Middle frontal gyrus (tissue), 1 donor: ENCODE results near the gene OBSCN.

ENCODE experiments used
- DNase-seq: peaks from one replicate; pipeline ENCODE4 v3.0.0-alpha.2; 2015; ENCODE audit warnings: low spot score; ENCODE audit errors: extremely low spot score

Gene OBSCN, protein sequence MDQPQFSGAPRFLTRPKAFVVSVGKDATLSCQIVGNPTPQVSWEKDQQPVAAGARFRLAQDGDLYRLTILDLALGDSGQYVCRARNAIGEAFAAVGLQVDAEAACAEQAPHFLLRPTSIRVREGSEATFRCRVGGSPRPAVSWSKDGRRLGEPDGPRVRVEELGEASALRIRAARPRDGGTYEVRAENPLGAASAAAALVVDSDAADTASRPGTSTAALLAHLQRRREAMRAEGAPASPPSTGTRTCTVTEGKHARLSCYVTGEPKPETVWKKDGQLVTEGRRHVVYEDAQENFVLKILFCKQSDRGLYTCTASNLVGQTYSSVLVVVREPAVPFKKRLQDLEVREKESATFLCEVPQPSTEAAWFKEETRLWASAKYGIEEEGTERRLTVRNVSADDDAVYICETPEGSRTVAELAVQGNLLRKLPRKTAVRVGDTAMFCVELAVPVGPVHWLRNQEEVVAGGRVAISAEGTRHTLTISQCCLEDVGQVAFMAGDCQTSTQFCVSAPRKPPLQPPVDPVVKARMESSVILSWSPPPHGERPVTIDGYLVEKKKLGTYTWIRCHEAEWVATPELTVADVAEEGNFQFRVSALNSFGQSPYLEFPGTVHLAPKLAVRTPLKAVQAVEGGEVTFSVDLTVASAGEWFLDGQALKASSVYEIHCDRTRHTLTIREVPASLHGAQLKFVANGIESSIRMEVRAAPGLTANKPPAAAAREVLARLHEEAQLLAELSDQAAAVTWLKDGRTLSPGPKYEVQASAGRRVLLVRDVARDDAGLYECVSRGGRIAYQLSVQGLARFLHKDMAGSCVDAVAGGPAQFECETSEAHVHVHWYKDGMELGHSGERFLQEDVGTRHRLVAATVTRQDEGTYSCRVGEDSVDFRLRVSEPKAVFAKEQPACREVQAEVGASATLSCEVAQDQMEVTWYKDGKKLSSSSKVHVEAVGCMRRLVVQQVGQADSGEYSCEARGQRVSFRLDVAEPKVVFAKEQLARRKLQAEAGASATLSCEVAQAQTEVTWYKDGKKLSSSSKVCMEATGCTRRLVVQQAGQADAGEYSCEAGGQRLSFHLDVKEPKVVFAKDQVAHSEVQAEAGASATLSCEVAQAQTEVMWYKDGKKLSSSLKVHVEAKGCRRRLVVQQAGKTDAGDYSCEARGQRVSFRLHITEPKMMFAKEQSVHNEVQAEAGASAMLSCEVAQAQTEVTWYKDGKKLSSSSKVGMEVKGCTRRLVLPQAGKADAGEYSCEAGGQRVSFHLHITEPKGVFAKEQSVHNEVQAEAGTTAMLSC (N-terminal part only)

DNA sequence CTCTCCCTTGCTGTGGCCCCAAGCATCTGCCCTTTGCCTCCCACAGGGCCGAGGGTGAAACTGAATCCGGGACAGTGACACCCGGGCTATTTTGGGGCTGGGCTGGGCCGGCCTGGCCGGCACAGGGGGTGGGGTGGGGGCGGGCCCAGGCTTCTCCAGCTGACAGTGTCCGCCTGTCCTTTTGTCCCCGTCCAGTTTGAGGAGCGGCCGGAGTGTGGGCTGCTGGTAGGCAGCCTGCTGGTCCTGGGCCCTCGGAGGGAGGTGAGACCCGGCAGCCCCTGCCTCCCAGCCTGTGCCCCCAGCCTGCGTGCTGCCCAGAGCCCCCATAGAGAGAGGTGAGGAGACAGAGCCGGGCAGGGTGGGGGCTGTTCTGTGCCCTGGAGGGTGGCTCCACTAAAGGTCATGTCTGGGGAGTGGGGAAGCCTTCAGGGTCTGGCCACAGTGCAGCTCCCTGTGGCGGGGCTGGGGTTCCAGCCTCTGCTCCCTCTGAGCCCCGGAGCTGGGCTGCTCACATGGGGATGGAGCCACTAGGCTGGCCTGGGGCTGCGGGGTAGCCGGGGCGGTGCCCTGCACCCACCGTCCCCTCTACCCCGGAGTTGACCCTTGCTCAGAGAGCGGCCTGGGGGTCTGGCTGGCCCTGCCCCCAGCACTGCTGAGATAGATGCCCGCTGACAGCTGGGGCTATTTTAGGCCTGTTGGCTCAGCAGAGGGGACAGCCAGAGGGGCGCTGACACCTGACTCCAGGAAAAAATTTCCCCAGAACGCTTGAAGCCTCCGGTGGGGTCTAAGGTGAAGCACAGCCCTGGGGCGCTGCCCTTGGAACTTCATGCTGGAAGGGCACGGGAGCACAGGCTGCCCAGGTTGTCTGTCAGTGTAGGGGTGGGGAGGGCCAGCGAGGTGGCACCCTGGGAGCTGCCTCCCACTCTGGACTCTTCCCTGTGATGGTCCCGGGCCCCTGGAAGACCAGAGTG, at the start of gene OBSCN:
Gene OBSCN, plus strand, starts transcription at position 194 of the 971 bp plus-strand sequence. CDS start 3,740 bp downstream, outside the sequence.
- no peak for DNase-seq

DNA sequence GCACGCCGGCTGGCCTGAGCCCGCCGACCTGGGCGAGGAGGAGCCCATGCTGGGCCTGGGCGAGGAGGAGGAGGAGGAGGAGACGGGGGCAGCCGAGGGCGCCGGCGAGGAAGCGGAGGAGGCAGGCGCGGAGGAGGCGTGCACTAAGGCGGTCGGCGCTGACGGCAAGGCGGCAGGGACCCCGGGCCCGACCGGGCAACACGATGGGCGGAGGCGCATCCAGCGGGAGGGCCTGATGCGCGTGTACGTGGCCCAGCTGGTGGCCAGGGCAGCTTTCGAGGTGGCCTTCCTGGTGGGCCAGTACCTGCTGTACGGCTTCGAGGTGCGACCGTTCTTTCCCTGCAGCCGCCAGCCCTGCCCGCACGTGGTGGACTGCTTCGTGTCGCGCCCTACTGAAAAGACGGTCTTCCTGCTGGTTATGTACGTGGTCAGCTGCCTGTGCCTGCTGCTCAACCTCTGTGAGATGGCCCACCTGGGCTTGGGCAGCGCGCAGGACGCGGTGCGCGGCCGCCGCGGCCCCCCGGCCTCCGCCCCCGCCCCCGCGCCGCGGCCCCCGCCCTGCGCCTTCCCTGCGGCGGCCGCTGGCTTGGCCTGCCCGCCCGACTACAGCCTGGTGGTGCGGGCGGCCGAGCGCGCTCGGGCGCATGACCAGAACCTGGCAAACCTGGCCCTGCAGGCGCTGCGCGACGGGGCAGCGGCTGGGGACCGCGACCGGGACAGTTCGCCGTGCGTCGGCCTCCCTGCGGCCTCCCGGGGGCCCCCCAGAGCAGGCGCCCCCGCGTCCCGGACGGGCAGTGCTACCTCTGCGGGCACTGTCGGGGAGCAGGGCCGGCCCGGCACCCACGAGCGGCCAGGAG, 49.5 kb upstream of the OBSCN start:
- no peak for DNase-seq

DNA sequence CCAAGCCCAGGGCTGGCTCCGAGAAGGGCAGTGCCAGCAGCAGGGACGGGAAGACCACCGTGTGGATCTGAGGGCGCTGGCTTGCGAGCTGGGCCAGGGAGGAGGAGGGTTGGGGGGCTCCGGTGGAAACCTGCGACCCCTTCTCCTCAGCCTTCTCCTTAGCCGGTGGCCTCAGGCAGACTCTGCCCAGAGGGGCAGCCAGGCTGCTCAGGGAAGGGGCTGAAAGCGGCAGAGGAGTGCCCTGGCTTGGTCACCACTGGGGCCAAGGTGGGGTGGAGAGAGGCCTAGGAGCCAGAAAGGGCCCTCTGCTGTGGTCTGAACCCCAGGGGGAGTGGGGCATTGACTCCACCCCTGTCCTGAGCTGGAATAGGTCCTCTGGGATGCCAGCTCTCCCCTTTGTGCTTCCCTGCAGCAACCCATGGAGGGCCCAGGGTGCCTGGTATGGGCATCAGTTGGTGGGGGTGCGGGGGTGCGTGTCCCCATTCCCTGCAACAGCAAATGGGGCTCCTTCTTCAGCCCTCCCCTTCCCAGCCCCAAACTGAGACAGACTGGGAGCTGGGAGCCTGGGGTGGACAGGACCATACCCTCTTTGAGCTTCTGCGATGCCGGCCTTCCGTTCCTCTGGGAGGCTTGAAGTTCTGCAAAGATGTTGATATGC, 48.7 kb upstream of the OBSCN start:
- no peak for DNase-seq

DNA sequence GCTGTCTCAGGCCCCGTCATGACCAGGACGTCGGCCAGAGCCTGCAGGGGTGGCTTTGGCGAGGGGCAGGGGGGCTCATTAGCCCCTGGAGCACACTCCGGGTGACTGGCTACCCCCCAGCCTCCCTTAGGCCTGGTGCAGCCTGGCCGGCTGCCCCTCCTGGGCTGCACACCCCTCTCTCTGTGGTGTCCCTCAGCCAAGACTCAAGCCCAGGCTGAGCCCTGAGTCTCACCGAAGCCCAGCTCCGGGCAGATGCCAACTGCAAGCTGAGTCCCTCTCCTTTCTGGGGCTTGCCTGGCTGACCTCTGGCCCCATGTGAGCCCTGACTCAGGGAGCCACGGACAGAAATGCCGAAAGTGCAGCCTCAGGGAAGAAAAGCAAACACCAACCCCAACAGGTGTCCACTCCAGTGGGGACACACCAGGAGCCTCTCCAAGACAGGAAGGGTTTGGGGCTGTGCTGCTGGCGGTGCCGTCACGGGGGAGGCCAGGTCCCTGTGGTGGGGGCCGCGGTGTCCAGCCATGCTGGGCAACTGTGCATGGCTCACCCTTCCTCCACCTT, 47.6 kb upstream of the OBSCN start:
- DNase-seq = no peak

DNA sequence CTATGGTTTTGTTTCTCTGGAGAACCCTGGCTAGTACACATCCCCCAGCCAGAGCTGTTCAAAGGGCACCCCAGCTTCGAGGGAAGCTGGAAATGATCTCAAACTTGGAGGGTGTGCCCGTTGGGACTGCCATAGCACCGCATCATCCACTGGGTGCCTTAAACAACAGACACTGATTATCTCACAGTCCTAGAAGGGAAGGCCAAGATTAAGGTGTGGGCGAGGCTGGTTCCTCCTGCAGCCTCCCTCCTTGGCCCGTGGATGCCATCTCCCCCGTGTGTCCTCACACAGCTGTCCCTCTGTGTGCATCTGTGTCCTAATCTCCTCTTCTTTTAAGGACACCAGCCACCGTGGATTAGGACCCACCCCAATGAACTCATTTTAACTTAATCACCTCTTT, 46.5 kb upstream of the OBSCN start:
- no peak for DNase-seq

DNA sequence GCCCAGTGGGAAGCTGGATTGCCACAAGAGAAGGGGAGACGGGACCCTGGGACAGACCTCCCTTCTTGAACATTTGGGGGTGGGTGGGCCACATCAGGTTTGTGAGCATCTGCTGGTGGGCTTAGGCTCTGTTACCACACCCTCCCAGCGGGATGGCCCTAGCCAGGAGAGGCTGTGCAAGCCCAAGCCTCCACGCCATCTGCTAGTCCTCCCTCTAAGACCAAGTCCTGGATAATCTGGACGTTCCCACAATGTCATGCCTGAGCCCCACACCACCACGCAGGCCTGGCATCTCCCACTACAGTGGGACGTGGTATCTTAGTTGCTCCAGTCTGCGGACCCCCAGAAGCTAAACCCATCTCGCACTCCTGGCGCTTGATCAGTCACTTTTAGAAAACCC, 46.0 kb upstream of the OBSCN start:
- DNase-seq = no peak

DNA sequence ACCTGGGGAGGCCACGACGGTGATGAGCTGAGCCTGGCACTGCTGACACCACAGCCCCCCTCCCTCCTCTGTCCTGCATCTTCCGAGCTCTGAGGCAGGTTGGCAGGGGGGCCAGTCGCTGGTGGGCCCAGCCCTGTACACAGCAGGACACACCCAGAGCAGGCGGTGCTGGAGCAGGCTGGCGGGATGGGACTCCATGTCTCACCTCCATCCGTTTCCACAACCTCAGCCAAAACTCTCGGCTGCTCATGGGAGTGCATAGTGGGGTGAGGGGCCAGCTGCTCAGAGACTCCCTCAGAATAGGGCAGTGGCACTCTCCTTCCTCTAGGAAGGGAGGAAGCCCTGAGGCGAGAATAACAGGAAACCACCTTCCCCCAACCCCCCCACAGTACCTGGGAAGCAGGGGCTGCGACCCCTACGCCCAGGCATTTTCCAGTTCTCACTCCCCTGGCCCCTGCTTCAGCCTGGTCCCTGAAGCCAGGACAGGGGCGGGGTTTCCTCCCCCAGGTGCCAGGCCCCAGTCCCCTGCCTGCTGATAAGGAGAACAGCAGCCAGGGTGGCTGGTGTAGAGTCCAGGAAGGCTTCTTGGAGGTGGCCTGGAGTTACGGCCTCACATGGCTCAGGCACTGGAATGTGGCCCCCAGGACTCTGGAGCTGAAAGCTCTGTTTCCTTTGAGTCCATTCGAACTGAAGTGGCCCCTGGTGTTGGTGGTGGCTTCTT, 45.4 kb upstream of the OBSCN start:
- DNase-seq = no peak

DNA sequence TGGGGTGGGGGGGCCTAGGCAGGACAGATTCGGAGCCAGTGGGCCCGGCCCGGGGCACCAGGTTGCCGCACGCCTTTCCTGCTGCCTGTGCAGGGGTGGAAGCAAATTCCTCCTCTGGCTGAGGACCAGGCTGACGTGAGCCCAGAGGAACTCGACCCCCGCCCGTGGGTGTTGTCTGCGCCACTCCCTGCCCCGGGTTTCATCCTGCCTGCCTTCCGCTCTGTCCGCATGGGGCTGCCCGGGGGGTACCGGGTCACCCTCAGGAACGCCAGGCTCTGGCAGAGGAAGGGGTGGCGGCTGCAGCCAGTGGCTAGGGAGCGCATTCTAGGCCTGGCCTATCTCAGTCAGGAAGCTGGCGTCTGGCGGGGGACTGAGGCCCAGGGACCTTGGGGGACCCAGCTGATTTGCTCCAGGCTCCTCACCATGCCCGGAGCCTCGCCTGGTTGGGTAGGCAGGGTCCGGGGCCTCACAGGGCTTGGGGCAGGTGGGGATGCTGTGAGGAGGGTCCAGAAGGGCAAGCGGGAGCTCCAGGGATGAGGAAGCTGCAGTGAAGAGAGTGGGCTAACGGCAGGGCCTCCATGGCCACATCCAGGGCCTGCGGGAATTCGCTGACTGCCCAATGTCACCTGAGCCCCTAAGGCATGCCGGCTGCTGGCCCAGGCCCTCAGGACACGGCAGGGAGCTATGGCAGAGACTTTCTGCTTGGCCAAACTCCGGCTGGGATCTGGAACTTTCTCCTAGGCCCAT, 44.7 kb upstream of the OBSCN start:
- DNase-seq = no peak

DNA sequence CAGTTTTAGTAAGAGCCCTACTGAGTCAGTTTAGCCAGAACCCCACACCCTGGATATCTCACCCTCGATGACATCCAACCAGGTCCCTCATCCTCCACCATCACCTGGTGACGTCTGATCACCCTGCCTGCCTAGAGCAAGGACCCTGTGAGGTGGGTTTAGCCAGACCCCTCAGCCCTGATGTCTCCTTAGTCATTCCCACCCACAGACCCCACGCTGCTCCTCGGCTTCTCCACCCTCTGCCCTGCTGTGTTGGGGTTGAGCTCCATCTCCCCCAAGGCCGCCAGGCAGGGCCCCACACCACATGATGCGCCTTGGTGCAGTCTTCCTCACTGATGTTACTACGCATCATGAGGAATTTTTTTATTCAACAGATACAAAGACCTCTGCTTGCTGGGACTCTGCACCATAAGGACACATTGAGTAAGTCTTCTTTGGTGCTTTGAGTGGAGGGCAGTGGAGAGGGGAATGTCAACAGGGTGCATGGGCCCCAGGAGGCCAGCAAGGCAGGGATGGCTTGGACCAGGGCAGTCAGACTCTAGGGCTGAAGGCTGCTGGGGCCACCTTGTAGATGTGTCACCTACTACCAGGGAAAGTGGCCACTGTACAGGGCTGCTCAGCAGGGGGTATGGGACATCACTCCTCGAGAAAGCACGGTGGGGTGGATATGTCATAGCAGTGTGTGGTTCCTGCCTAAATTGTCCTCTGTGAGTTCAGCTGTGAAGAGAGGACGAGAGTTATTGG, 43.9 kb upstream of the OBSCN start:
- DNase-seq = no peak

DNA sequence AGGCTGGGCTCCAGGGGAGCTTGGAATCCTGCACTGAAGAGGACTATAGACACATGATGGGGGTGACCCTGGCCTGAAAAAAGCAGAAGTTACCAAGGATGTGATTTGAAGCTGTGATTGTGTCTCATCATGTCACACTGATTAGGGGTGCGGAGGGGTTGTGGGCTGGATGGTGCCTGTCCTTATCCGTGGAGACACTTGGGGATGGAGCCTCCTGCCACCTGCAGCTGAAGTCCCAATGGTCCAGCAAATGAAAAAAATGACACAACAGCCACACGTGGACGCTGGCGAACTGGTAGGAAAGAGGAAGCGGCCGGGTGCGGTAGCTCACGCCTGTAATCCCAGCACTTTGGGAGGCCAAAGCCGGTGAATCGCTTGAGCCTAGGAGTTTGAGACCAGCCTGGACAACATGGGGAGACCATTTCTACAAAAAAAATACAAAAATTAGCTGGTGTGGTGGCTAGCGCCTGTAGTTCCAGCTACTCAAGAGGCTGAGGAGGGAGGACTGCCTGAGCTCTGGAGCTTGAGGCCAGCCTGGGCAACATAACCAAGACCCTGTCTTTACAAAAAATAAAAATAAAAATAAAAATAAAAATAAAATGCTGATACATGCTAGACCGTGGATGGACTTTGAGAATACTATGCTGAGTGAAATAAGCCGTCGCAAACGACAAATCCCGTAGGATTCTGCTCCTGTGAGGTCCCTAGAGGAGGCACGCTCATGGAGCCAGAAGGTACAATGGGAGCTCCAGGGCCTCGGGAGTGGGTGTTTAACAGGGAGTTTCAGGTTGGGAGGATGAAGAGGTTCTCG, 43.1 kb upstream of the OBSCN start:
- no peak for DNase-seq

DNA sequence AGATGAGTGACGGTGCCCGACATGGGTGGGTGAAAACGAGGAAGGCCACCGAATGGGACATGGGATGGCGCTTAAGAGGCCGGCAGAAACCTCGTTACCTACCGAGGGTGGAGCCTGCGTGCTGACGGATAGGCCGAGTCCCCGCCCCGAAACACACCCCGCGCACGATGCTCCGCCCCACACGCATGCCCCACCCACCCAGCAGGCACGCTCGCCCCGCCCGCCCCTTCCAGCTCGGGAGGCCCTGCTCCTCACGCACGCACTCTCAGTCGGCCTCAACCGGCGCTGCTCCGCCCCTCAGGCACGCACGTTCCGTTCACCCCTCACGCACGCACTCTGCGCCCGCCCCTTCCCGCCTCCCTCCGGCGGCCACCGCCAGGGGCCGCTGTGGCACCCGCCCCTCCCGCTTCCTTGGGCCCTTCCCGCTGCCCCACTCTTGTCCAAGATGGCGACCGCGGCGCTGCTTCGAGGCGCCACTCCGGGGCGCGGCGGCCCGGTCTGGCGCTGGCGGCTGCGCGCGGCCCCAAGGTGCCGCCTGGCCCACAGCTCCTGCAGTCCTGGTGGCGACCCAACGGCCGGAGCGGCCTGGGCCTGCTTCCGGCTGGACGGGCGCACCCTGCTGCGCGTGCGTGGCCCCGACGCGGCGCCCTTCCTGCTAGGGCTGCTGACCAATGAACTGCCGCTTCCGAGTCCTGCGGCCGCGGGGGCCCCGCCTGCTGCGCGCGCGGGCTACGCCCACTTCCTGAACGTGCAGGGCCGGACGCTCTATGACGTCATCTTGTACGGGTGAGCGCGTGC, 42.3 kb upstream of the OBSCN start, which contains the start of gene IBA57:
Gene IBA57, plus strand, starts transcription at position 433 of the 798 bp plus-strand sequence. Its CDS starts 13 bp downstream, at position 446.
- DNase-seq = peak; percentile 96

DNA sequence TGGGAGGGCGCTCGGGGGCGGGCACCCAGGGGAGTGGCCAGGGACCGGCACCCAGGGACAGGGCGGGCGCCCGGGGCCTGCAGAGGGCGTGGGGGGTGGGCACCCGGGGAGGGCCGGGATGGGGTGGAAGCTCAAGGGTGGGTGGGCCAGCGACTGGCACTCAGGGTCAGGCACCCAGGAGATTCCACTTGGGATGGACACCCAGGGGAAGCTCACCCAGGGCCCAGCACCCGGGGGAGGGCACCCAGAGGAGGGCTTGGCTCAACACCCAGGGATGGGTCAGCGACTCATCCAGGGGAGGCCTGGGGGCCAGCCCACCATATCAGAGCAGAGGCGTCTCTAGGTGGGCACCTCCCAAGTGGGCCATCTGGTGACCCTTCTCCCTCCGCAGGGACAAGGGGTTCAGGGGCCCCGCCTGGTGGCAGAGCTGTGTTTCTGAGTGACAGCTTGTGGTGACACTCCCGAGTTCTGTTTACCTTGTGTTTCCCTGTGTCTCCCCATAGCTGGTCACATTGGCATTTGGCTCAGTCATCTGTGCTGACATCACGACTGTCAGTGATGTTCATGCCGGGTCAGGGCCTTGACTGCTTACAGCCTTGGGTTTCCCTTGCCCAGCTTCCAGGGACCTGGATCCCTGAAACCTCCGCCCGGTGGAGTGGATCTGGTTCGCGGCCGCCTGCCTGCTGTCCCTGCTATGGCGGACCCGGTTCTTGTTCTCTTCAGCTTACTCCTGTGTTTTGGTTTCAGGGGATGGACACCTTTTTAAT, 41.5 kb upstream of the OBSCN start:
- DNase-seq = no peak

DNA sequence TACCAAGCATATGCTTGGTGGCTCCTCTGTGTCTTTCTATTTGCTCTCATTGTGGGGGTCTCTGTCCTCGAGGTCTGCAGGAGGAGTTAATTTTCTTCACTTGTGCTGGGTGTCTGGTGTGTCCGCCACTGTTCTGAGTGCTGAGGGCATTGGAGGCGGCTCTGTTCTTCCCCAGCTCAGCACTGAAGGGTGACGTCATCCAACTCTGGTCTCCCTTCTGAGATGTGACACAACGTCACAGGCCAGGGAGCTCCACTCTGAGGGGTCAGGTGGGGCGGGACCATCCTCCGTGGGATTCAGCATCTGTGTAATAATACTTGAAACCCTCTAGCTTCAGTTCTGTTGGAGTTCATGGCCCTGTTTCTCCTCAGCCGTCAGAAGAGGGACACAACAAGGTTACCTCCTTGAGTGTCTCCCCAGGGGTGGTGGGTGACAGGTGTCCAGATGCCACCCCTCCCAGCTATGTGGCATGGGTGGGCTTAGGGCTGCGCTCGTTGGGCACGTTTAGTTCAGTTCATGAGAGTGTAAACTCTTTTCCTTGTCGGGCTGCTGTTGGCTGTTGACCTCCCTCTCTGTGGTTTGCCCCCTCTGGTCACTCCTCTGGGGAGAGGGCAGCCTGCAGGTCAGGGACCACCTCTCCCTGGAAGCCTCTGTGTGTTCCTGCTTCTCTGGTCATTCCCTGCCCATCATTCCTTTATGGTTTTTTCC, 39.1 kb upstream of the OBSCN start:
- DNase-seq = no peak
